HG03108 (cell line): ENCODE results near the gene SECISBP2.

Source experiments
- ATAC-seq: cut with Tn5 transposase; IDR thresholded peaks from one replicate; pipeline ENCODE4 v1.9.1; 2021; ENCODE audit warnings: moderate library complexity; ENCODE audit not compliant: unreplicated experiment

Gene SECISBP2

DNA sequence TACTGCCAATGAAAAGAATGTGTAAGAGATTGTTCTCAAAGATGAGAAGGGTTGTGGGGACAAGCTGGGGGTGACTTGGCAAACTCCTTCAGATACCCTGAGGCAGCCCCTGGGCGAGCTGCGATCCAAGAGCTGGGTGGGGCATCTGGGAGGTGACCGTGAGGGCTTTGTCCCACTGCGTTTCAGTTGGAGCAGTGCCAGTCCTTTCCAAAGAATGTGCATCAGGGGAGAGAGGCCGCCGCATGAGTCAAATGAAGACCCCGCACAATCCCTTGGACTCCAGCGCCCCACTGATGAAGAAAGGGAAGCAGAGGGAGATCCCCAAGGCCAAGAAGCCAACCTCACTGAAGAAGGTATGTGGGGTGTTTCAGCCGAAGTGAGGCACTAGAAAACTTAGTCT lies 28.4 kb downstream of the SECISBP2 start:
- ATAC-seq: no peak

- no peak for ATAC-seq
Measured at GRCh38 chr9:89347651-89348050, 29.4 kb downstream of the SECISBP2 start.

DNA sequence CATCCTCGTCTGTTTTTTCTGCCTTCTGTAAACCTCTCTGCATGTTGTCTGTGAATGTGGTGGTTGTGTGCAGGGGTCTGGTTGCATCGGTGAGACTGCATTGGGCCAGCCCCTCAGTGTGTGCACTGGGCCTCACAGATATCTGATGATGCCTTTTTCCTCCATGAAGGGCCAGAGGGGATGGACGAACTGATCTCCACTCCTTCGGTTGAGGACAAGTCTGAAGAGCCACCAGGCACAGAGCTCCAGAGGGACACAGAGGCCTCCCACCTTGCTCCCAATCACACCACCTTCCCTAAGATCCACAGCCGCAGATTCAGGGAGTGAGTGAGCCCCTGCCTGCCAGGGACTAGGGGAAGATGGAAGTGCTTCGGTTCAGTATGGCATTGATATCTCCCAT lies 31.3 kb downstream of the SECISBP2 start:
- ATAC-seq: no peak

GRCh38 chr9:89350988-89351557 lies 32.8 kb downstream of the SECISBP2 start:
- no peak for ATAC-seq

DNA sequence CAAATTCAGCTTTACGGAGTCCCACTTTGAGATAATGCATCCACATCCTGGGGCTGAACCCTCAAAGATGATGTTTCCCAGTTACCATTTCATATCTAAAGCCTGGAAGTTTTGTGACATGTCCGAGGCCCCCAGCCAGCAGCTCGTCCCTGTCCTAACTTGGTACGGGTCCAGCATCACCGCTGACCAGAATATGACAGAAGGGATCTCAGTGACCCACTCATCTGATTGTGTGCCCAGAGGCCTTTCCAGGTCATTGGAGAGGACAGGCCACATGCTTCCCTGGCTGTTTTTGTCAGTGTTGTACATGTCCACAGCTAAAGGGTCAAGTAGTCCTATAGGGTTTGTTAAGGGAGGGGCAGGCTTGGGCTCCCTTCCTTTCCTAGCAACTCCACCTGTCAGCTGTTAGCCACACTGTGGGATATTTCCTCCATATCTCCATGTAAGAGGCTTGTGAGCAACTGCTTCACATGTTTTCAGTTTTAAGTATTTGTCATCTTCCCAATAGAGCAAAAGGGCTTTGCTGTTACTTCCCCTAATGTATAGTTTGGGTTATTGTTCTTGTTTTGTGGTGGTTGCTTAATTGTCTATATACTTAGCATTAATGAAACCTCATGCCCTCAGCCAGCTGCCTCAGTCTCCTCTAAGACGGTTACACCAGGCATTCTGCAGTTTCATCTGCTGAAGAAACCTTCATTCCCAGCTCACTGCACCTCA lies 33.4 kb downstream of the SECISBP2 start:
- no peak for ATAC-seq

DNA sequence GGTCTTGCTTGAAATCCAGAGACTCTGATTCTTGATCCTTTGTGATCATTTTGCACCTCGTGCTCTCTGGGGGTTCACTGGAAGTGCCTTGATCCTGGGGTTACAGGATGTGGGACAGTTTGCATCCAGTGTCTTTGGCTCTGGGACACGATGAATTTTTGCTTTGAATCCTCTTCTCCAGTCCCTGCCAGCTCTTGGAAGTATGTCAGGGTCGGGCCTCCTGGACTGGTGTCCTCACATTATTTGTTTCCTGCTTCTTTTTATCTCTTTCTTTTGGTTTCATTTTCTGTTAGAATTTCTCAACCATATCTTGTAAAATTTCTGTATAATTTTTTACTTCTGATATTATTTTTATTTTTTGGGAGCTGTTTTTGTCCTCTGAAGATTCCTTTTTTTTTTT lies 34.2 kb downstream of the SECISBP2 start:
- no peak for ATAC-seq

DNA sequence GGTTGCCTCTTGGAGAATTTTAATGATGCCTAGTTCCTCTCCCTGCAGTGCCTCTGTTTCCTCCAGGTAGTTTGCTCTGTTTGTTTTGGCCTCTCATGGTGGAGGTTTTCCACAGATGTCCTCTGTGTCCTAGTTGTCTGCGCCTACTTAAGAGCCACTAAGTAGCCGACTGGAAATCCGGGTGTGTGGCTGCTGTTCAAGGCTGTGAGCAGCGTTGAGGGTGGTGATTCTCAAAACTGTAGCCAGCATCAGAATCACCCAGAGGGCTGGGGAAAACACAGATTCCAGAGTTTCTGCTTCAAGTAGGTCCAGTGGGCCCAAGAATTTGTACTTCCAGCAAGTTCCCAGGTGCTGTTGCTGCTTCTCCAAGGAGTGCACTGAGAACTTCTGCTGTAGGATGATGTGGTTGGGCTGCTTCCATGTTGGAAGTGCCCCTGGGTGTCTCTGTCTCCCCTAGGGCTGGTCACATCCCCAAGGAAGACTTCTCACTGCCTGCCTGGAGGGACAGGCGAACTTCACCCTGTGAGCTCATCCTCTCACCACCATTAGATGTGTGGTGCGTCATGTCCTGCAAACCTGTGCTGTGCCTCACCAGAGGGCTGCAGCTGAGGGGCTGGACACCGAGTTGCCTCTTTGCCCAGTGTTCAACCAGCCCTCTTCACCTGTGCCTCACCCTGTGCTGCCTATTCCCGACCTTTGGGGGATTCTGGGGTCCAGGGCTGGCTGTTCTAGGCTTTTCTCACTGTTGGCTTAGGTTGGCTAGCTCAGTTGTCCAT lies 34.8 kb downstream of the SECISBP2 start:
- ATAC-seq: no peak

GRCh38 chr9:89353989-89354388 lies 35.7 kb downstream of the SECISBP2 start:
- ATAC-seq: no peak

DNA sequence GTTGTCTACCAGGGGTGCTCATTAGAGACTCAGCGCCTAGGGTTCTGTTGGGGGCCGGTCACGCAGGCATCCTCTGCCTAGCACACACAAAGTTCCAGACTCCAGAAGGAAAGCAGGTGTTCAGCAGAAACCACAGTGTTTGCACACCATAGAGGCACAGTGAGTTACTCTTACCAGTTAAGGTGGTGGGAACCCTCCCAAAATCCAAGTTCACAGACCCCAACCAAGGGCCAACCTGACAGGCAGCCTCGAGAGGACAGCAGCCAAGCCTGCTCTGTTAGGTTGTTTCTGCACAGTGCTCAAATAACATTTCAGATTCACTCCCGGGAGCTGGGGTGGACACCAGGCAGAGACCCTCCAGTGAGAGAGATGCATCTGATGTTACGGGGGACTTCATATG lies 36.2 kb downstream of the SECISBP2 start:
- no peak for ATAC-seq

- ATAC-seq: no peak
Measured at GRCh38 chr9:89356782-89357181, 38.5 kb downstream of the SECISBP2 start.

- ATAC-seq: no peak
Measured at GRCh38 chr9:89357331-89358197, 39.3 kb downstream of the SECISBP2 start.

GRCh38 chr9:89358376-89358916 lies 40.1 kb downstream of the SECISBP2 start:
- no peak for ATAC-seq

DNA sequence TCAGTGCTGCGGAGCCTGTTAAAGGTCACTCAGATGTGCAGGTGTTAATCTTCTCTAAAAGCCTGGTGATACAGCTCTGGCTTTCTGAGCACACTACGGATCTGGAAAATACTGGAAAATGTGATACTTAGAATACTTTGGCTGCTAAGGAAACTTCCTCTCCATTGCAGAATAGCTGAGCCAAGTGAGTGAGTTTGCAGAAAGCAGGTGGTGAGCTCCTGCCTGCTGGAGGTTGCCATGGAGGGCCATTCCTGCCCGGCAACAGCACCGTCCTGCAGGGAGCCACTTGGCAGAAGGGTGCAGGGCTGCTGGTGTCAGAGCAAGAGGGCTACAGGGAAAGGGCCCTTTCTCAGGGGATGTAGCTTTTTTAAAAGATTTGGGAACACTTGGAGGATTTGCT lies 40.7 kb downstream of the SECISBP2 start:
- ATAC-seq: no peak

DNA sequence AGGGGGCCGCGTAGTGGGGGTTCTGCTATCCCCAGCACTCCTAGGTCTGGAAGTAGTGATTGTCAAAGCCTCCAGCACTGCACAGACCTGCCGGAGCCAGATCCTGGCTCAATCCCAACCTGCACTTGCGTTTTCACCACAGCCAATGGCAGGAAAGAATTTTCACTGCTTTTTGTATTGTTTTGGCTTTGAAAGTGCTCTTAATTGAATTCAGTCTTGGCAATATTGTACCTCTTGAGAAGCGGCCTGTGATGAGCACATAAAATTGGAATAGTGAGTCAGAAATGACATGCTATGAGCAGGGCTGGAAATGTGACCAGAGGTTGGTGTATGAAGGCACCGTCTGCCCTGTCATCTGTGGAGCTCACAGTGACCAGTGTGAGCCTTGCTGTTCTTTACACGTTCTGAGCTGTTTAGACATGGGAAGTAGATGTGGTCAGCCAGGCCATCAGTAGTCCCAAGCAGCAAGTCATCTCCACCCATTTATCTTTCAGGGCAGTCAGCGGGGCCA lies 41.5 kb downstream of the SECISBP2 start:
- ATAC-seq: no peak

- no peak for ATAC-seq
Measured at GRCh38 chr9:89360465-89360864, 42.2 kb downstream of the SECISBP2 start.

GRCh38 chr9:89361031-89361430 lies 42.7 kb downstream of the SECISBP2 start:
- no peak for ATAC-seq

DNA sequence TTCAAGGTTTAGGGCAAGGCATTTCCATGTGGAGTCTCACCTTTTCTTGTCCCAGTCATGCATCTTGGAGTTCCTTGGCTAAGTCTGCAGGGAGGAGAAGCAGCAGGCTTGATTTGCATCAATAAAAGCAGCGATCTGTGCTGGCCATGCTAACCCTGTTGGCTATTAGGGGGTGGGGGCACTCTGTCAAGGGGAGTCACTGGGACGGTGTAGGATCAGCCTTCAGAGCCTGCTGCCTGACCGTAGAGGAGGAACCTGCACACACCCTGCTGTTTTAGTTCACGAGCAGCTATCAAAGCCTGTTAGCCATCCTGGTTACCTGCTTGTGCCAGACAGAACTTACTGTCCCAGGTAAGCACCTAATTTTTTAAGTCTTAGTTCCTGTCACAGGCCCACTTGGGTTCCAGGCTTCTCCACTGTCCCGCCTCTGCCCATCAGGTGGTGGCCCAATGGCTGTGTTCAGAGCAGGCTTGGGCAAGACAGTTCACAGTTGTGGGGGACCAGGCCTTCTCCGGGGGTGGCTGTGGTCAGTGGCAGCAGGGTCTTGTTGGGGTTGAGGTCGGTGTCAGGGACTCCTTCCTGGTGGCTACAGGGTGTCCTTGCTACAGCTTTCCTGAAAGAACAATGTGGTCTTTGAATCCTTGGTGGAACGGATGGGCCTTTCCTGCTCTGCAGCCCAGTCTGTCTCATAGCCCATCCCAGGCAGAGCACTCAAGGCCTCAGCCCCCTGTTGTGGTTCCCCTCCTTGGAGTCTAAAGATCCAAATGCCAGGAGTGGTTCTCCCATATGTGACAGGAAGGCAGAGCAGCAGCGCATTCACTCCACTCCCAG lies 43.7 kb downstream of the SECISBP2 start:
- no peak for ATAC-seq

DNA sequence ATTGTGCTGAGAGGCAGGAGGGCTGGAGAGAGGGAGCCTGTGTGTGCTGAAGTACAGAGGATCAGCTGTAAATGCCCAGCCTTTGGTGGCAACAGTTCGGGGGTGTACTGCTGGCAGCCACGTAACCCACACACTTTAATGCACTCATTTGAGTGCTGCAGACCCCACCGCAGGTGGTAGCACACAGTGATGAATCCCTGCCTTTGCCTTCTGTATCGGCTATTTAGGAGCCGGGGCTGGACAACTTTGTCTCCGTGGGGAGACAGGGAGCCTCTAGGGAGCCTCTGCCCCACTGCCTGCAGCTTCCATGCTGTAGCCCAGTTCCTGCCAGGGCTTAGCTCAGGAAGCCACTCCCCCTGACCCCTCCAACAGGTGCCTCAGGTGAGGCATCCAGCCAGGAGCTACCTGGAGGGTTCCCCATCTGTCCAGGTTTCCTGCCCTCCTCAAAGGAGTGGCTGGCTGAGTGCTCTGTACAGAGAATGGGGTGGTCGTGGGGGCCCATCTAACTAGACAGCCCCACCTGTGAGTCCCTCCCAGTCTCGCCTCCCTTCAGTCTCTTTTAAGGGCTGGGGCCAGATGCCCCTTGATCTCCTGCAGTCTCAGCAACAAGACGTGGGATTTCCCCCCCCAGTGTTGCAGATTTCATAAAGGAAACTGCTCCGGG lies 44.5 kb downstream of the SECISBP2 start:
- no peak for ATAC-seq

- no peak for ATAC-seq
Measured at GRCh38 chr9:89363311-89363670, 45.0 kb downstream of the SECISBP2 start.
